ENCODE data around the gene CTBP1. TPM values are rescaled to one million over a fixed set of nuclear protein-coding genes. Genes with fewer than 3 reads are reported as not detected.

Gene CTBP1
- total RNA-seq (2022; extraction: Qiagen RNA extraction) = 70.1 to 97.2 TPM (median 88.6 TPM) in 5 replicates

GRCh38 chr4:1248245-1249147 lies at the start of gene CTBP1:
TSS of gene CTBP1 (minus strand) at chr4:1249130. CDS start at chr4:1241331, 7,799 bp downstream.

GRCh38 chr4:1289207-1290164 lies 40.6 kb upstream of the CTBP1 start, which contains the start of gene MAEA:
TSS of gene MAEA (plus strand) at chr4:1289891. CDS start at chr4:1289914, 23 bp downstream.

GRCh38 chr4:1172228-1172851 lies 76.6 kb downstream of the CTBP1 start, which contains the start of gene SPON2:
TSS of gene SPON2 (minus strand) at chr4:1172583.

Other genes starting within 250 kb of the CTBP1 start
- gene FGFRL1, start 237.5 kb downstream of the CTBP1 start, total RNA-seq (2022; extraction: Qiagen RNA extraction) = 14.9 to 26.0 TPM (median 22.7 TPM) in 5 replicates
- 2.1 to 3.1 TPM (median 2.5 TPM) in 5 replicates for gene RNF212, start 135.6 kb downstream of the CTBP1 start, total RNA-seq (2022; extraction: Qiagen RNA extraction)
- 0.10 to 0.47 TPM (median 0.20 TPM) in 5 replicates for gene SPON2, start 76.5 kb downstream of the CTBP1 start, total RNA-seq (2022; extraction: Qiagen RNA extraction)
- gene MAEA, start 40.8 kb upstream of the CTBP1 start, total RNA-seq (2022; extraction: Qiagen RNA extraction) = 58.7 to 69.5 TPM (median 68.7 TPM) in 5 replicates
- 2.9 to 5.8 TPM (median 5.4 TPM) in 5 replicates for gene UVSSA, start 98.1 kb upstream of the CTBP1 start, total RNA-seq (2022; extraction: Qiagen RNA extraction)
- not detected in 5 replicates for gene NKX1-1, start 157.3 kb upstream of the CTBP1 start, total RNA-seq (2022; extraction: Qiagen RNA extraction)

Measured in A549 treated with CORT108297 at 1 μM for 4 hours (cell line).